Osteoblast (primary cell): Measurements from ENCODE around the gene CEL. TPM values are rescaled to one million over a fixed set of nuclear protein-coding genes. Genes with fewer than 3 reads are reported as not detected.
A peak's percentile ranks its signal among the peaks of the same experiment; 100 is the strongest.
"Not testable (repeated sequence)": the region's sequence is repeated elsewhere in the genome, so short reads cannot be mapped to it uniquely, and the experiment has no call there.

Experiments used
- DNase-seq: peaks from one replicate; pipeline ENCODE4 v3.0.0; 2011; ENCODE audit warnings: low spot score, mixed read lengths; ENCODE audit not compliant: insufficient read length; ENCODE audit errors: missing footprints
- H2AFZ ChIP-seq: 2 replicates; pipeline ENCODE4 v1.6.0; 2011; ENCODE audit warnings: mild to moderate bottlenecking, low read length
- H3K27ac ChIP-seq: 2 replicates; pipeline ENCODE4 v1.5.1; 2011; ENCODE audit warnings: mild to moderate bottlenecking, low read depth, low read length, moderate library complexity
- H3K27me3 ChIP-seq: 2 replicates; pipeline ENCODE4 v1.6.0; 2012; ENCODE audit warnings: mild to moderate bottlenecking, control low read depth, inconsistent platforms, low read length, moderate library complexity; ENCODE audit not compliant: insufficient read depth
- H3K36me3 ChIP-seq: 2 replicates; pipeline ENCODE4 v1.5.1; 2011; ENCODE audit warnings: mild to moderate bottlenecking, low read length, control low read depth, moderate library complexity; ENCODE audit not compliant: insufficient read depth
- H3K4me1 ChIP-seq: 2 replicates; pipeline ENCODE4 v1.5.1; 2011; ENCODE audit warnings: mild to moderate bottlenecking, low read length, control low read depth, moderate library complexity; ENCODE audit not compliant: insufficient read depth
- H3K4me2 ChIP-seq: 2 replicates; pipeline ENCODE4 v1.6.0; 2011; ENCODE audit warnings: mild to moderate bottlenecking, low read length; ENCODE audit not compliant: insufficient read depth
- H3K4me3 ChIP-seq: fragments of 200-600 bp; sonication (generic); 3 replicates; pipeline ENCODE4 v1.5.1; 2012; ENCODE audit warnings: mild to moderate bottlenecking, low read length, inconsistent platforms; ENCODE audit not compliant: insufficient read depth
- H3K79me2 ChIP-seq: 2 replicates; pipeline ENCODE4 v1.6.0; 2012; ENCODE audit warnings: mild to moderate bottlenecking, low read length, control low read depth, inconsistent platforms; ENCODE audit not compliant: insufficient read depth
- H3K9me3 ChIP-seq: 2 replicates; pipeline ENCODE4 v1.5.1; 2011; ENCODE audit warnings: low read depth, low read length, control low read depth
- H4K20me1 ChIP-seq: 2 replicates; pipeline ENCODE4 v1.6.0; 2012; ENCODE audit warnings: mild to moderate bottlenecking, low read length, control low read depth; ENCODE audit not compliant: insufficient read depth
- CTCF ChIP-seq: IDR thresholded peaks from 2 replicates; pipeline ENCODE4 v1.5.1; 2011; ENCODE audit warnings: mild to moderate bottlenecking, low read depth, low read length, moderate library complexity; ENCODE audit errors: extremely low read depth
- total RNA-seq: library from RNA; depleted of rRNA; stranded (reverse); fragments of >200 nt; gene quantifications from 2 replicates; pipeline ENCODE4 v1.2.3, GENCODE V29; 2012

Gene CEL
- under 0.01 TPM in 1 of 2 replicates, not detected in the other for total RNA-seq

GRCh38 chr9:133061764-133062145, at the start of gene CEL:
TSS of gene CEL (plus strand) at chr9:133061981. CDS start at chr9:133062003, 22 bp downstream.
- not testable (repeated sequence) for H4K20me1 ChIP-seq, H3K4me3 ChIP-seq, H3K9me3 ChIP-seq, H2AFZ ChIP-seq, H3K36me3 ChIP-seq, H3K4me1 ChIP-seq, H3K27ac ChIP-seq, H3K4me2 ChIP-seq, H3K79me2 ChIP-seq, H3K27me3 ChIP-seq, DNase-seq

GRCh38 chr9:133014696-133015095, 47.1 kb upstream of the CEL start:
- no peak overlapping the region for H3K4me3 ChIP-seq
- no peaks in the 10 kb centered on the region for H3K79me2 ChIP-seq
- H3K9me3 ChIP-seq, result no peaks in the 10 kb centered on the region
- no peak overlapping the region for H2AFZ ChIP-seq
- no peaks in the 10 kb centered on the region for H3K4me1 ChIP-seq
- H3K4me2 ChIP-seq, result no peak overlapping the region
- no peak overlapping the region for H3K27ac ChIP-seq
- no peak for DNase-seq
- H4K20me1 ChIP-seq, result no peaks in the 10 kb centered on the region
- H3K27me3 ChIP-seq, result peaks cover 10% of the 10 kb centered on the region
- TF ChIP-seq CTCF, result no peak
- no peaks in the 10 kb centered on the region for H3K36me3 ChIP-seq

- DNase-seq, result peak; percentile 11
- H3K27me3 ChIP-seq, result peaks cover 5% of the 10 kb centered on the region
These were observed 38.5 kb upstream of the CEL start for GRCh38 chr9:133023117-133023890.

GRCh38 chr9:133026426-133026825, 35.4 kb upstream of the CEL start:
- H3K4me2 ChIP-seq, result no peak overlapping the region
- H4K20me1 ChIP-seq, result no peaks in the 10 kb centered on the region
- no peak overlapping the region for H3K4me3 ChIP-seq
- DNase-seq, result peak; percentile 22
- no peak overlapping the region for H3K27ac ChIP-seq
- H2AFZ ChIP-seq, result no peak overlapping the region
- no peak for TF ChIP-seq CTCF
- no peaks in the 10 kb centered on the region for H3K36me3 ChIP-seq
- H3K4me1 ChIP-seq, result peaks cover 9% of the 10 kb centered on the region
- peaks cover under 1% of the 10 kb centered on the region for H3K27me3 ChIP-seq
- no peaks in the 10 kb centered on the region for H3K9me3 ChIP-seq
- H3K79me2 ChIP-seq, result peaks cover 15% of the 10 kb centered on the region

More at GRCh38 chr9:133023117-133023890, 38.5 kb upstream of the CEL start:
- no peaks in the 10 kb centered on the region for H3K36me3 ChIP-seq
- no peak overlapping the region for H2AFZ ChIP-seq
- H3K27ac ChIP-seq, result no peak overlapping the region
- no peak for TF ChIP-seq CTCF
- H3K4me3 ChIP-seq, result no peak overlapping the region
- H3K4me1 ChIP-seq, result no peaks in the 10 kb centered on the region
- H3K79me2 ChIP-seq, result no peaks in the 10 kb centered on the region
- no peak overlapping the region for H3K4me2 ChIP-seq
- no peaks in the 10 kb centered on the region for H3K9me3 ChIP-seq
- no peaks in the 10 kb centered on the region for H4K20me1 ChIP-seq
